ENCODE measurements around the gene GXYLT2. TPM values are rescaled to one million over a fixed set of nuclear protein-coding genes. Genes with fewer than 3 reads are reported as not detected.
"Not testable (repeated sequence)": the region's sequence is repeated elsewhere in the genome, so short reads cannot be mapped to it uniquely, and the experiment has no call there.

Gene GXYLT2
- total RNA-seq, 1 donor from 2014 or later, result 16.2 TPM

GRCh38 chr3:72996473-72997333 is 108.9 kb downstream of the GXYLT2 start, which contains the start of gene PPP4R2:
PPP4R2 (plus strand) TSS chr3:72996811; CDS start chr3:72997038, 227 bp downstream.
- Histone ChIP-seq H3K27me3 (ENCODE audit: low read depth) (no peaks in the 10 kb centered on the region), H3K4me1 (peaks cover 54% of the 10 kb centered on the region), H3K27ac (replicated peaks) (peak within 1 kb of the TSS; percentile 92), H3K4me3 (peak within 1 kb of the TSS; percentile 76), H3K36me3 (peaks cover 9% of the 10 kb centered on the region), H3K9me3 (replicated peaks) (no peaks in the 10 kb centered on the region)
- TF ChIP-seq, protein P1, sequence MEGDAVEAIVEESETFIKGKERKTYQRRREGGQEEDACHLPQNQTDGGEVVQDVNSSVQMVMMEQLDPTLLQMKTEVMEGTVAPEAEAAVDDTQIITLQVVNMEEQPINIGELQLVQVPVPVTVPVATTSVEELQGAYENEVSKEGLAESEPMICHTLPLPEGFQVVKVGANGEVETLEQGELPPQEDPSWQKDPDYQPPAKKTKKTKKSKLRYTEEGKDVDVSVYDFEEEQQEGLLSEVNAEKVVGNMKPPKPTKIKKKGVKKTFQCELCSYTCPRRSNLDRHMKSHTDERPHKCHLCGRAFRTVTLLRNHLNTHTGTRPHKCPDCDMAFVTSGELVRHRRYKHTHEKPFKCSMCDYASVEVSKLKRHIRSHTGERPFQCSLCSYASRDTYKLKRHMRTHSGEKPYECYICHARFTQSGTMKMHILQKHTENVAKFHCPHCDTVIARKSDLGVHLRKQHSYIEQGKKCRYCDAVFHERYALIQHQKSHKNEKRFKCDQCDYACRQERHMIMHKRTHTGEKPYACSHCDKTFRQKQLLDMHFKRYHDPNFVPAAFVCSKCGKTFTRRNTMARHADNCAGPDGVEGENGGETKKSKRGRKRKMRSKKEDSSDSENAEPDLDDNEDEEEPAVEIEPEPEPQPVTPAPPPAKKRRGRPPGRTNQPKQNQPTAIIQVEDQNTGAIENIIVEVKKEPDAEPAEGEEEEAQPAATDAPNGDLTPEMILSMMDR (IDR thresholded peaks at IDR 0.05; ENCODE audit: borderline replicate concordance), result no peak
- peak; percentile 89 for DNase-seq
- intact Hi-C loops (cut with micrococcal nuclease), result loop anchor here (10.0 kb wide), 1 partner anchor 58 kb away; no protein-coding TSS in a partner anchor

GRCh38 chr3:72997421-72997961 is 109.6 kb downstream of the GXYLT2 start:
- peak overlapping the region; percentile 92 for H3K27ac ChIP-seq (replicated peaks)
- DNase-seq, result no peak
- no peaks in the 10 kb centered on the region for H3K27me3 ChIP-seq (ENCODE audit: low read depth)
- H3K9me3 ChIP-seq (replicated peaks), result no peaks in the 10 kb centered on the region
- TF ChIP-seq, protein P1 (IDR thresholded peaks at IDR 0.05; ENCODE audit: borderline replicate concordance), result peak; percentile 42
- intact Hi-C loops (cut with micrococcal nuclease), result loop anchor here (10.0 kb wide), 1 partner anchor 57 kb away; no protein-coding TSS in a partner anchor
- H3K36me3 ChIP-seq, result peaks cover 16% of the 10 kb centered on the region
- peaks cover 62% of the 10 kb centered on the region for H3K4me1 ChIP-seq
- H3K4me3 ChIP-seq, result peak overlapping the region; percentile 76

GRCh38 chr3:72998466-72998865 is 110.6 kb downstream of the GXYLT2 start:
- Histone ChIP-seq H3K27ac (replicated peaks) (peak overlapping the region; percentile 92), H3K4me3 (peak overlapping the region; percentile 76), H3K4me1 (peaks cover 72% of the 10 kb centered on the region), H3K27me3 (ENCODE audit: low read depth) (no peaks in the 10 kb centered on the region), H3K9me3 (replicated peaks) (no peaks in the 10 kb centered on the region), H3K36me3 (peaks cover 16% of the 10 kb centered on the region)
- DNase-seq, result no peak
- TF ChIP-seq, protein P1 (IDR thresholded peaks at IDR 0.05; ENCODE audit: borderline replicate concordance), result no peak
- intact Hi-C loops (cut with micrococcal nuclease), result loop anchor here (10.0 kb wide), 1 partner anchor 56 kb away; no protein-coding TSS in a partner anchor

- H3K27ac ChIP-seq (replicated peaks), result peak overlapping the region; percentile 32
- no peaks in the 10 kb centered on the region for H3K9me3 ChIP-seq (replicated peaks)
- H3K4me3 ChIP-seq, result peak overlapping the region; percentile 76
- TF ChIP-seq, protein P1 (IDR thresholded peaks at IDR 0.05; ENCODE audit: borderline replicate concordance), result no peak
- intact Hi-C loops (cut with micrococcal nuclease), result loop anchor here (10.0 kb wide), 1 partner anchor 55 kb away; no protein-coding TSS in a partner anchor
- no peaks in the 10 kb centered on the region for H3K27me3 ChIP-seq (ENCODE audit: low read depth)
- DNase-seq, result no peak
- peaks cover 16% of the 10 kb centered on the region for H3K36me3 ChIP-seq
- peaks cover 83% of the 10 kb centered on the region for H3K4me1 ChIP-seq
Measured at GRCh38 chr3:72999951-73000350, 112.1 kb downstream of the GXYLT2 start.

GRCh38 chr3:73003050-73003449 is 115.2 kb downstream of the GXYLT2 start:
- Histone ChIP-seq H3K27ac (replicated peaks) (peak overlapping the region; percentile 47), H3K4me1 (peaks cover 95% of the 10 kb centered on the region), H3K36me3 (peaks cover 30% of the 10 kb centered on the region)
- H3K9me3 ChIP-seq (replicated peaks); H3K27me3 ChIP-seq (ENCODE audit: low read depth); intact Hi-C loops (cut with micrococcal nuclease); H3K4me3 ChIP-seq; DNase-seq: not testable (repeated sequence)
